ENCODE data around the gene CLCNKB.

DNA sequence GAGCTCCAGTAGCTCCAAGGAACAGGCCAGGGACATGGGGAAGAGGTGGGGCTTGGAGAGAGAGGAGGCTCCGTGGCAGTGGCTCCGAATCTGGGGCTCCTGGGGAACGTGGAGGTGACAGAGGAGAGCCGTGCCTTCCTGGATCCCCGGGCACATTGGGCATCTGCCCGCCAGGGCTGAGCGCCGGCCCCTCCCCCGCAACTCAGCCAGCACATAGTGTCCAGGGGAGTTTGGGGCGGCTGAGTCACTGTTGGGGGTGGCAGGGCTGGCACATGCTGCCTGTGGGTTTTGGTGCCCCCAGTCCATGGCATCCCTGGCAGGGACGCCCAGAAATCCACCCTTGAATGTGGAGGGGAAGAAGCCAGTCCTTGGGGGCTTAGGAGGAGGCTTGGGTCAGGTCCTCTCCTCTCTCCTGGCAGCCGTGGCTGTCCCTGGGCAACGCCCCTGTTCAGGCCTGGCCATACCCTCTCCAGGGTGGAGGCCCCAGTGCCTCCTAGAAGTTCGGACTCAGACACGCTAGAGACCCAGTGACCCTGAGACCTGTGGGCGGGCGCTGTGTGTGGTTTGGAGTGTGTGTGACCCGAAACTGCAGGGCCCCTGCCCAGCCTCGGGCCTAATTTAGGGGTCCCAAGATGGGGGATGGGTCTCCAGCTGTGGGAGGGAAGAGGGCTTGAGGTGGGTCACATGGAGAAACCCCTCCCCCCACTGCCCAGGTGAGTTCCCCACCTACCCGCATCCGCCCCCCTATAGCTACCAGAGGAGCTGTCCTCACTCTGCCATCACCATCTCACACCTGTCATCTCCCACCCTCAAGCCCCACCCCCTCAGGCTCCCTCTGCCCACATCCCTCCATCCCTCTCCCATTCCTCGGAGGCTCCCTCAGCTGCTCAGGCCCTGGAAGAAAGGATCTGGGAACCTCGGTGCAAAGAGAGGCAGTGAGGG is 27.4 kb upstream of the CLCNKB start:
- TF ChIP-seq POLR2AphosphoS5 (IDR thresholded peaks at IDR 0.05; ENCODE audit: borderline replicate concordance, low read depth, low read length) (no peak), EZH2 (IDR thresholded peaks at IDR 0.05) (no peak)

Measured in SK-N-MC (cell line).